H1 (cell line): ENCODE measurements around the gene AGER. TPM values are rescaled to one million over a fixed set of nuclear protein-coding genes. Genes with fewer than 3 reads are reported as not detected.
A peak's percentile ranks its signal among the peaks of the same experiment; 100 is the strongest.

ENCODE experiments used
- CHD1 ChIP-seq: IDR thresholded peaks from 2 replicates; pipeline ENCODE4 v1.6.1; 2012; ENCODE audit warnings: low read depth, low read length, improper control_type of control experiment
- CREB1 ChIP-seq: IDR thresholded peaks from 2 replicates; pipeline ENCODE4 v1.6.1; 2012; ENCODE audit warnings: inconsistent platforms
- NANOG ChIP-seq: IDR thresholded peaks from 2 replicates; pipeline ENCODE4 v1.6.1; 2011; ENCODE audit warnings: low read length, low read depth, mild to moderate bottlenecking, inconsistent platforms; ENCODE audit not compliant: insufficient read depth, poor library complexity, severe bottlenecking
- polyA plus RNA-seq, 7 experiments: library from polyadenylated mRNA; depleted of rRNA in 3 of 7; stranded (reverse) in 5 of 7; unstranded in 2 of 7; fragments of >200 nt in 5 of 7; fragments of 200-250 nt in 2 of 7; gene quantifications; 1 replicate in 5 of 7; 2 replicates in 1 of 7; 4 replicates in 1 of 7; pipeline versions ENCODE4 v1.2.1 to v1.2.3, GENCODE V29; 2011 to 2013; ENCODE audit warnings: missing spikeins in 2 of 7, mixed read lengths in 2 of 7
- total RNA-seq: library from RNA; stranded (reverse); fragmentation: NEBNext Ultra II Directional; extraction: Animal tissue kit (Norgen Biotek cat#: 25700); gene quantifications from 2 replicates; pipeline ENCODE4 v1.2.1, GENCODE V29; 2021
- TF ChIP-seq, protein P1 (sequence below): IDR thresholded peaks from 2 replicates; pipeline ENCODE4 v1.6.1; 2012; ENCODE audit warnings: inconsistent platforms

The AGER gene
- total and polyA plus RNA-seq, 2 of the 8 experiments (the other 6 are each of a cell fraction or from before 2014, with no cell fraction given) = 3.8 to 10.9 TPM

DNA sequence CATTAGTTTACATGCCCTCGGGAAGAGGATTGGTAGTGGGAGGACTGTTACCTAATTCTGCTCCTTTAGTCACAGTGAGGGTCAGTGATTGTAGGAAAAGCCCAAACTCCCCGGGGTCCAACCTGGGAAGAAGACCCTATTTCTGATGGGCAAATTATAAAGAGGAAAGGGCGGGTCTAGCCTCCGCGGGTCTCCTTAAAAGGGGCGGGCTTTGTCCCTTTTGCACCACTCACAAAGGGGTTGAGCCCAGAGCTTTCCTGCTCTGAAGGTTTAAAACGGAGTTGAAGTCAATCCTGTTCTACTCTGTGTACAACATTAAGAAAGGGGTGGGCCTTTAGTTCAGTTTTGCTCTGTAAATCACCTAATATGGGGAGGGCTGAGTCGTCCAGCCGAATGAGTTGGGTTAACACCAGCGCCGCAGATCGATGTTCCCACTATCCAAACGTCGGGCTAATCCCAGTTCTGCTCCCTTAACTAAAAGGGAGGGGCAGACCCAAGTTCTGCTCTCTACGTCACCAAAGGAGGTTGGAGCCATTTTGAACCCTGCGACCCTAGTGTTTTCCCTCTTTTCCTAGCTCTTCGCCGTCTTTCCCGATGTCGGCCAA lies 6.8 kb downstream of the AGER start (continued):
- TF ChIP-seq NANOG (no peak), CREB1 (peak; percentile 87), CHD1 (no peak)
- TF ChIP-seq, protein P1, sequence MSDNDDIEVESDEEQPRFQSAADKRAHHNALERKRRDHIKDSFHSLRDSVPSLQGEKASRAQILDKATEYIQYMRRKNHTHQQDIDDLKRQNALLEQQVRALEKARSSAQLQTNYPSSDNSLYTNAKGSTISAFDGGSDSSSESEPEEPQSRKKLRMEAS = no peak
